Astrocyte of the hippocampus (primary cell): ENCODE data around the gene ADIG.
"Not testable (repeated sequence)": the region's sequence is repeated elsewhere in the genome, so short reads cannot be mapped to it uniquely, and the experiment has no call there.

Experiments
- DNase-seq: peaks from one replicate; pipeline ENCODE4 v3.0.0; 2011; ENCODE audit warnings: low read depth, low spot score

The ADIG gene

DNA sequence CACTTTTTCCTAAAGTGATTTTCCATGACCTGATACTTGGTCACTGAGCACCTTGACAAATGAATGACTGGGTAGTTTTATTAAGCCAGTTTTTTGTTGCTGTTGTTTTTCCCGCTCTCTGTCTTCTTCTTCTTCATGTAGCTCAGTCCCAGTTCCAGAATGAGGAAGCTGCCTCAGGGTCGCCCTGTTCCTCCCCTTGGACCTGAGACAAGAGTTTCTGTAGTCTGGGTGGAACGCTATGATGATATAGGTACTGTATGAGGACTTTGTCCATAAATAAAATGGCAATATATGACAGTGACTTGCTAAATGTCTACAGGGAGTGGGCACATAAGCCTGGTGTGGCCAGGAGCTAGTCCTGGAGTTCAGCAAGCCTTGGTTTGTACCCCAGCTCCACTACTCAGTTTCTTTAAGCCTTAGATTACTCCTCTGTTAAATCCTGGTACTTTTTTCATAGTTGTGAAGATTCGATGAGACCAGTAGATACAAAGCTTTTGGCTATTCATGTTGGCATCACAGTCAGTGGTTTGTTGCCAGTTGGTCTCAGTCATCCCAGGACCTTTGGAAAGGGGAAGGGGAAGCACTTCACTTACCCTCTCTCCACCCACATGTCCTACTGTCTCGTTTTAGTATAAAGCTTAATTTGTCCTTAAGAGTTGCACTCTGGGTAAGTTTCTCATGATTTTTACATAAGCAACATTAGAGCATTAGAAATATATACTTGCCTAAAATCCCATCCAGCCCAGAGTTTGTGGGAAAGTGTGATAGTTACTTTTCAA is 11.1 kb upstream of the ADIG start:
- no peak for DNase-seq

DNA sequence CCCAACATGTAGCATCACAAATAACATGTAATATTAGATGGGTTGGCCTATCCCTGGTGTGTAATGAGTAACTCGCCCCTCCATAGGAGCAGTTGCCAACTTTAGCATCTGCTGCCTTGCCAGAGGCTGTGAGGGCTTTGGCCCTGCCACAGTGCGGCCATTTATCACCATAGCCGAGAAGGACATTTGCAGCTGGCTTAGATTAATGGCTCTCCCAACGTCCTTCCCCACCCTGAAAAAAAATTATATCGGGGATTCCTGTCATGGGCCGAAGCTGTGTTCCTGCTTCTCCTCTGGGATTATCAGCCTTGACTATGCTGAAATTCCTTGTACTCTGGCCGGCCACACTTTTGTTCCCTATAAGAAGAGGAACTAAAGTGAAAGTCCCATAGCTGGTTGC is 7.6 kb upstream of the ADIG start:
- no peak for DNase-seq

DNA sequence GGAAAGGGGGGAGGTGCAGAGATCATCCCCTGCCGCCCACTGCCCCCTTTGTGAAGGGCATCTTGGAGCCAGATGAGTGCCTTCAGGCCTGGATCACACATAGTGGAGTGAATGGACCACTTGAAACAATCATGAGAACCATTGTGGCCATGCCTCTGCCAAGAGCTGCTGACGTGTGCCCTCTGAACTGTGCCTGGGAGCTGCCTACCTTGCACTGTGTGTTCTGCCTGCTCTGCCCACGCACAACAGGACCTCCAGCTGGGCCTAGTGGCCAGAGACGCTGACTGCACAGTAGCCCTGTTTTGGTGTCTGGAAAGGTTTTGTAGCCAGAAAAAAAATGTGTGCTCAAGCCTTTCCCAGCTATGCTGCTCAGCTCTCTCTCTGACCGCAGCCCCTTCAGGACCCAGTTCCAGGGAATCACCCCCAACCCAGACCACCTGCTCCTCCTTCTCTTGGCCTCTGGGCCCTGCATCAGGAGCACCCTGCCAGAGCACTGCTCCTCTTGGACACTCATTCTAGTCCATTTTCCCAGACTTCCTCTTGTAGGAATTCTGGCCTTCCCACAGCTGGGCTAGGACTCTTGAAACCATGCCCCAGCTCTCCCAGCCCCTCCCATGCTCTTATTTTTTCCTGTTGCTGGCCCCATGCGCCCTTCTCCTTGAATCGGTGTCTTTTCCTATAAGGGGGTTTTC is 1.6 kb upstream of the ADIG start:
- no peak for DNase-seq

DNA sequence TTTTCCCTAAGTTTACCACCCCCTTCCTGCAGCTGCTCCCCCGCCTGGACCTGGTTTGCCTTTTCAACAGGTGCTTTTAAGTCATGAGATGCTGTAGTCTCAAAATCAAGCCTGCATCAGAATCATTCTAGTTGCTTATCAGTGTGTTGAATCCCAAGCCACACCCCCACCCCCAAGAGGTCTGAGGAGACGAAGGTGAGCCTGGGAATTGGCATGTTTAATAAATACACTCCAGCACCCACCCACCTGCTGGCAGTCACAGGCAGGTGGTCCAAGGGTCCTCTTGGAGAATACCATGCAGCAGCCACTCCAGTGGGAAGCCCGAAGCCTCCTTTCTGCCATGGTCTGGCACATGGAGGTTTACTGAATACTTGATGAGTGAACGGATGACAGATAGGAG is 1.1 kb upstream of the ADIG start:
- DNase-seq, result no peak

DNA sequence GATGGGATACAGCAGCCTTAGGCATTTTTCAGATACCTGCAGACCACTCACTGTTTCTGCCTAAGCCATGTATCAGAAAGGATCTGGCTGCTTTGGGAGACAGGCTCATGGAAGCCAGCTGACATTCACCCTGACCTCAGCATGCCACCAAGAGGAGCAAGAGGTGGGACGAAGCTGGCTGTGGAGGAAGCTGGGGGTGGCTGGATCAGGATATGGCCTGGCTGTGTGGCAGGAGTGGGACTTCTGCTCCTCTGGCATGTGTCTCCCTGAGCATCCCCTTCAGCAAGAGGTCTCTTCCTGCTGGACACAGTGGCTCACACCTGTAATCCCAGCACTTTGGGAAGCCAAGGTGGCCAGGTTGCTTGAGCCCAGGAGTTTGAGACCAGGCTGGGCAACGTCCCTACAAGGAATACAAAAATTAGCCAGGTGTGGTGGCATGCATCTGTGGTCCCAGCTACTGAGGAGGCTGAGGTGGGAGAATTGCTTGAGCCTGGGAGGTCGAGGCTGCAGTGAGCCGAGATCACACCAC is 897 bp downstream of the ADIG start:
- DNase-seq, result no peak

DNA sequence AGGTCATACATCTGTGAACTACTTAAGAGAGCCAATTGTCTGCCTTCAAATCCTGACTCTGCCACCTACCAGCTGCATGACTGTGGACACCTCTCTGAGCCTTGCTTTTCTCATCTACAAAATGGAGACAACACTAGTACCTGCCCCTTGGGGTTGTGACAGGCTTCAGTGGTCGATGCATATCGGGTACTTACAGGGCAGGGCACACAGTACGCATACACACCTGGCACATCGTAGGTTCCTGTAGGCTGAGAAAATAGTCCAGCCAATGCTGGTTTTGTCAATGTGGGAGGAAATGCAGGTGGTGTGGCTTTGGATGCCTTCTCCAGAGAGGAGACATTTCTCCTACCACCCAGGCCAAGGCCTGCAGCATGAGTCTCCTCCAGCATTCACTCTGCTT is 2.3 kb downstream of the ADIG start:
- DNase-seq, result no peak

DNA sequence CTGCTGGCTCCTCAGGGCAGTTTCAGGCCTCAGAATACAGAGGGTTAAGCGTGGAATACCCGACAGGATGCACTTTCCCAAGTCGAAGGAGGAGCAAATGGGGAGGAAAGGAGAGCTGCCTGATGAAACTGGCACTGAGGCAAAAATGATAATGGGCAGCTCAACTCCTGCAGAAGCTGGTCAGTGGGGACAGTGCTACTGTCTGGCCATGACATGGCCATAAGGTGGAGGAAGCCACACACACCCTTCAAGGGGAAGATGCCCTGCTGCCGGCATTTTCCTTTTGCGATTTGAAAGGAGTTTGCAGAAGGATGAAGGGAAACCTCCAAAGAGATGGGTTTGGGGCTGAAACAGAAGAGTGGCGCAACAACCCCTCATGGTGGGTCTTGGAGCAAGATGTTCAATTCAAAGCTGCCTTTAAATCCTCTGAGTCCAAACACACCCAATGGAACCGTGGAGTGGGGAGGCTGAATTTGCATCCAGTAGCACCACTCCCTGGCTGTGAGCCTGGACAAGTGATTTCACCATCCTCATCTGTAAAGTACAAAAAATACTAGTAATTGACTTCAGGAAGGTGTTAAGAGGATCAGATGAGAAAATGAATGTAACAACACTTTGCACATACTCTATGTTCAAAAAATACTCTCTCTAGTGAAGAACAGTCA is 3.2 kb downstream of the ADIG start:
- no peak for DNase-seq

DNA sequence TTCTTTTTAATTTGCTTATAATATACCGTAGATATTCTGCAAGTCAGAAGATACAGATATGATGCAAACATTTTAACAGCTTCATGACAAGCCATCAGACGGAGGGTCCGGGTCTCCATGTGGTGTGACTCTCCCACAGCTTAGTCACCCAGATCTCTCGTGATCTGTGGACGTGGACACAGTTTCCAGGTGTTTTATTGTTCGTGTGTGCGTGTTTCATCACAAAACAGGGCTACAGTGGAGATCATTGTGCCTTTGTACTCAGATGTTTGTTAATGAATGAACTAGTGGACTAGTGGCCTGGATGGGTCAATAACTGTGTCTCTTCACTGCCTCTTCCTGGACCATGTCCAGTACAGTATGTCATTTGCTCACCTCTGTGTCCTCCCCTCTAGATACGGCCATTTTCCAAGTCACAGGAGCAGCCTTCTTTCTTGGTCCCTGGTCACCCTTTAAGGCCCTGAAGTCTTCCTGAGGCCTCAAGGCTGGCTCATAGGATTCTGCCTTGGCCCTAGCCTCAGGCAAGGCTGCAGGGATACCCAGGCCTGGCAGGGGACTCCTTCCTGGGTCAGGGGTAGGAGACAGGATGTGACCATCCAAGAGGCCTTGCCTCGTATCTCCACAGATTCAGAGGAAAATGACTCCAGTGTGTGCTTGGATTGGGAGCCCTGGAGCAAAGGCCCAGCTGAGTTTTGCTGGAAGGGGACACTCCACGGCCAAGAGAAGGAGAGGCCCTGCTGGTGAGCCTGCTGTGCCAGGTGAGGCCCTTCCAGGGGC is 4.6 kb downstream of the ADIG start:
- no peak for DNase-seq

DNA sequence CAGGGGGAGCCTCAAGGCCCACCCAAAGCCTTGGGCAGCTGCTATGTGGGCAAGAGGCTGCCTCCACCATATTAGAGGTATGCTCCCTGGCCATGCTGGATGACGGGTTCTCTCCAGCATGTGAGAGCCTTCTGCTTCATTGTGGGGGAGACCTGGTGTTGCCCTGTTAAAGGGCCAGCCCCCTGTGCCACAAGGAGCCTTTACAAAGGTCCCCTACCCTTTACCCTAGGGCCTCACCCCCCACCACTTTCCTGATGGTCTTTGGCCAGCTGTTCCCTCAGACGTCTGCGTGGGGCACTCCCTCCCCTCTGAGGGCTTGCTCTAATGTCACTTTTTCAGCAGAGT is 5.2 kb downstream of the ADIG start:
- DNase-seq, result no peak

DNA sequence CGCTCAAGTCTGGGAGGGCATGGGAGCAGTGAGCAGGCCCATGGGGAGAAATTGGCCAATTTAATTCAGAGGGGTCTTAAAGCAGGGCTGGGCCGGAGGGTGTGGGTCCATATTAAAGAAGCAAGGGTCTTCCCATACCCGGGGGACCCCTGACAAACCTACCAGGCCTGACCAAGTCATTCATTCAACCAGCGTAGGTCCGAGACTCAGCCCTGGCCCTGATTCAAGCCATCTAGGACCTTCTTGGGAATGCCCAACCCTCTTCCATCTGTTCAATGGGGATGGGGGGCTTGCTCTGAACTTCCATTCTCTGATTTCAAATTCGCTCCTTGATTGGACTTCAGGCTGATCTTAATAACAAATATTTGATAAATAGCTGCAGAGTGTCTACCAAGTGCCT is 7.3 kb downstream of the ADIG start:
- no peak for DNase-seq

DNA sequence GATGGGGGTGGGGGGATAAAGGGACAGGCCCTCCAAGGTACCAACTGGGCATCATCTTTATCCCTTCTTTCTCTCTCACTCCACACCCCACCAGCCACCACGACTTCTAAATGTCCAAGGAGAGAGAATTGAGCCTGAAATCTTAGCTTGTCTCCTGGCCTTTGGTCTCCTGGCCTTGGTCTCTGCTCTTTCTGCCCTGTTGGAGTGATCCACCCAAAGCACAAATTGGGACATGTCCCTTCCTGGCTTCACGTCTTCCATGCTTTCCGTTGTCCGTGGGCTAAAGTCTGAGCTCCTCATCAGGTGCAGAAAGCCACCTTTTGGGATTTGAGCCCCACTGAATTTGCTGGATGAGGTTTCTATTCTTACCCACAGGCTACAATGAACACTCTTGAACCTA is 8.4 kb downstream of the ADIG start:
- DNase-seq, result no peak

DNA sequence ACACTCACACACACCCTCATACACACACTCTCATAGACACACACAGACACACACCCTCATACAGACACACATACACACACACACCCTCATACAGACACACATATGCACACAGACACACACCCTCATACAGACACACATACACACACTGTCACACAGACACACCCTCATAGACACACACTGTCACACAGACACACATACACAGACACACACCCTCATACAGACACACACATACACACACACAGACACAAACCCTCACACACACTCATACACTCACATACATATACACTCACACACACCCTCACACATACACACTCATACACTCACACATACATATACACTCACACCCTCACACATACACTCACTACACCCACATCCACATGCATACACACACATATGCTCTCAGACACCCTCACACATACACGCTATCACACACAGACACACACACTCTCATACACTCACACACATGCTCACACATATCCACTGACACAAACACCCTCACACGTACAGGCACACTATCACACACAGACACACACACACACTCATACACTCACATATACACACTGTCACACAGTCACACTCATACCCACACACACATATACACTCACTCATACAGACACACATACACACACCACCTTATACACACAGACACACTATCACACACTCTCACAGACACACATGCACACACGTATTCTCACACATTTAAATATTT is 9.1 kb downstream of the ADIG start:
- DNase-seq, result no peak

DNA sequence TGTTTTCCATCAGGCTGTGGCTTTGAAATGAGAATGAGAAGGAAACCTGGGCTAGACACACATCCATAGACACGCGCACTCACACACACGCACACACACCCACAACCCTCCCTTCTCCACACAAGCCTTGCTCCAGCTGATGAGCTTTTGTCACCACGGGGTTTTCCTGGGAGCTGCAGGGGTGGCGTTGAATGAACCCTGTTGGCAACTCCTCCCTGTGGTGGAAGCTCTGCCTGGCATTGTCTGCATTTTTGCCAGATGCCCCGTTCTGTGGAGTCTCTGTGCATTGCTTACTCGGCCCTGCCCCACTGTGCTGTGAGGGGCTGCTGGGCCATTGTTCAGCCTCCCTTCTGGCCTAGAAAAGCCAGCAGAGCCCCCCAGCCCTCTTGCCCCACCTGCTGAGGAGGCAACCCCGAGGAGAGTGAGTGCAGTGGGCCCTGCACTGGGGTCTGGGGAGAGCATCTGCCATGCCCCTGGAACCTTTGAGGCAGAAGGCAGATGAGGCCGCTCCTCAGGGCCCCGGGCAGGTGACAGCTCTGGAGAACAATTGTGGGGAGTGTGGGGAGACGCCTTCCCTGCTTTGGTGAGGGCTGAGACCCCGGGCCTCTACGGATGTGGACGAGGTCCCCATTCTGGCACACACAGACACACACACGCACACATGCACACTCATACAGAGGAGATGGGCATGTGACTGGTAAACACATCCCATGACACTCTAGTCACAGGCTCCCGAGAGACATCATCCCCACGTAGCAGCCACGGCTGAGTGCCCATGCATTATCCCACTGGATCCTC is 9.9 kb downstream of the ADIG start:
- DNase-seq, result peak; percentile 30

DNA sequence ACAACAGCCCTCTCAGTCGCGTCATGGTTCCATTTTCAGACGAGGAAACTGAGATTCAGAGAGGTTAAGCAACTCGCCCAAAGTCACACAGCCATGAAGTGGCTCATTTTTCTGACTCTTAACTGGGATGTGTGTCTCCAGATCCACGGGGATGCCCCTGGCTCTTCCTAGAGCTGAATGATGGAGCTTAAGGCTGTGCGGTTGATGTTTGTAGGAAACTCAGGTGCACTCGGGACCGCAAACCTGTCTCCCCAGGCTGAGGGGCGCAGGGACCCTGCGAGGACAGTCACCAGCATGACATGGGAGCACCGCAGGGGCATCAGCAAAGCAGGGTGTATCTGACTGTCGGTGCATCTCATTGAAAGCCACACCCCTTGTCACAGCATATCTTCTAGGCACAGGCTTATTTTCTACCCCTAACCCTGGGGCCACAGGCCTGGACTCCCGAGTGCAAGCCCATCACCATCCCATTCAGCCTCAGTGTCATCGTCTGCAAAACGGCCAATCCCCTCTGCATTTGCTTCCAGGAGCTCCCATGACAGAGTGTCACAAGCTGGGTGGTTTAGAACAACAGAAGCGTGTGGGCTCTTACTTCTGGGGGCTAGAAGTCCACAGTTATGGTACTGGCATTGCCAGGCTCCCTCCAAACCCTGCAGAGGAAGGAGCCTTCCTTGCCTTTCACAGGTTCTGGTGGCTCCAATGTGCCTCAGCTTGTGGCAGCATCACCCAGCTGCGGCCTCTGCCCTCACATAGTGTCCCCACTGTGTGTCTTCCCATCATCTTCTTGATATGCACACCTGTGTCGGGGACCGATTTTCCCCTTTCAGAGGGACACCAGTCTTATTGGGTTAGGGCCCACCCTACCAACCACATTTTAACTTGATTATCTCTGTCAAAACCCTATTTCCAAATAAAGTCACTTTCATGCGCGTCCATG is 10.7 kb downstream of the ADIG start:
- DNase-seq, result no peak

DNA sequence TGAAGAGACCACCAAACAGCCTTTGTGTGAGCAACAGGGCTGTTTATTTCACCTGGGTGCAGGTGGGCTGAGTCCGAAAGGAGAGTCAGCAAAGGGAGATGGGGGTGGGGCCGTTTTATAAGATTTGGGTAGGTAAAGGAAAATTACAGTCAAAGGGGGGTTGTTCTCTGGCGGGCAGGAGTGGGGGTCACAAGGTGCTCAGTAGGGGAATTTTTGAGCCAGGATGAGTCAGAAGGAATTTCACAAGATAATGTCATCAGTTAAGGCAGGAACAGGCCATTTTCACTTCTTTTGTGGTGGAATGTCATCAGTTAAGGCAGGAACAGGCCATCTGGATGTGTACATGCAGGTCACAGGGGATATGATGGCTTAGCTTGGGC is 11.4 kb downstream of the ADIG start:
- DNase-seq, result not testable (repeated sequence)

DNA sequence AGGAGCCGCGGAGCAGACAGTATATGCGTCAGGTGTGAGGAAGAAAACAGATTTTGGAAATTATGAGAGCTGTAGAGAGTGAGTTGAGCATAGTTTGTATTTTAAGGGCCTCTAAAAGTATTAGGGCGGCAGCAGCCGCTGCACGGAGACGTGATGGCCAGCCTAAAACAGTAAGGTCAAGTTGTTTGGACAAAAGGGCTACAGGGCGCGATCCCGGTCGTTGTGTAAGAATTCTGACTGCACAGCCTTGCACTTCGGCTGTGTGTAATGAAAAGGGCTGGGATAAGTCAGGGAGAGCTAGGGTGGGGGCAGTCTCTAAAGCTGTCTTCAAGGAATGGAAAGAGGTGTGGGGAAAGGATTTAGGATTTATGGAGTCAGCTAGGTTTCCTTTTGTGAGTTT is 13.3 kb downstream of the ADIG start:
- not testable (repeated sequence) for DNase-seq

DNA sequence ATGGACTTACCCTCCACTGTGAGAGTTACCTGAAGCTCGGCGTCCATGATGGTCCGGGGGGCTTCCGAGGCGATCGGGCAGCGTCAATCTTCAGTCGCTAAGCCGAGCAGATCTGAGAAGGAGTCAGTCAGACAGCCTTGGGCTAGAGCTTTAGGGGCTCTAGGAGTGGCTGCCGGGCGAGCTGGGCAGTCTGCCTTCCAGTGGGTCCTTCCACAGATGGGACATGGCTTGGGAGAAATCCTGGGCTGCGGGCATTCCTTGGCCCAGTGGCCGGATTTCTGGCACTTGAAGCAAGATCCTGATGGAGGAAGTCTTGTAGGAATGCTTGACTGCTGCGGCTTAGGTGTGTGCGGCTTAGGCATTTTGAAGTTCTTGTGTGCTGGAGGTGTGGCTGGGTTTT is 14.9 kb downstream of the ADIG start:
- not testable (repeated sequence) for DNase-seq

DNA sequence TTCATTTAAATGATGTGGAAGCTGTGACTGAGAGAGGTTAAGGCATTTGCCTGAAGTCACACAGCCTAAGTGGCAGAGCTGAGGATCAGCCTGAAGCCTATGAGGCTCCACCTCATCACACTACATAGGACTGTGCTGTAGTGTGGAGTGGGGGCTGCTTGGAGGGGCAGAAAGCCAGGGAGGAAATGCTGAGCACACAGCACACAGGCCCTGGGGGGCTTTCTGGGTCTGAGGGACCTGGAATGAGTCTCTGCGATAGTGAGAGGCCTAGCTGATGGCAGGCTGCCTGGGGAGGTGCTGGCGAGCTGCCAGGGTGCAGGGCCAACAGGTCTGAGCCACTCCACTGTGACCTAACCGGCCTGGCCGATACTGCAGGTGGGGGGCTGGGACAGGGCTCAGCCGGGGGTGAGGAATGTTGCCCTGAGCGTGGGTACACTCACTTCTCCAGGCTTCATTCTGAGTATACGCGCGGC is 18.4 kb downstream of the ADIG start:
- peak; percentile 69 for DNase-seq

DNA sequence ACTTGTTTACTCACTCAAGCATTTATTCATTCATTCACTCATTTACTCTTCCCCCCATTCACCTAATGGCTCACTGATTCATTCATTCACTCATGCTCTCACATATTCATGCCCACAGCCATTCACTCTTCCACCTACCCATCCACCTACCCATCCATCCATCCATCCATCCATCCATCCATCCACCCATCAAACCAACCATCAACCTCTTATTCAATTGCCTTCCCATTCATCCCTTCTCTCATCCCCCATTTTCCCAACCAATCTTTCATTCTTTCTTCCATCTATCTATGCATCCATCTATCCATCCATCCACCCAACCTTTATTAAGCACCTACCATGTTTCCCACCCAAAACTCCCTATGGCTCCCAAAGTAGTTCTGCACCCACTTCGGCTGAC is 19.1 kb downstream of the ADIG start:
- no peak for DNase-seq
